ENCODE results near the gene CXCR1.

DNA sequence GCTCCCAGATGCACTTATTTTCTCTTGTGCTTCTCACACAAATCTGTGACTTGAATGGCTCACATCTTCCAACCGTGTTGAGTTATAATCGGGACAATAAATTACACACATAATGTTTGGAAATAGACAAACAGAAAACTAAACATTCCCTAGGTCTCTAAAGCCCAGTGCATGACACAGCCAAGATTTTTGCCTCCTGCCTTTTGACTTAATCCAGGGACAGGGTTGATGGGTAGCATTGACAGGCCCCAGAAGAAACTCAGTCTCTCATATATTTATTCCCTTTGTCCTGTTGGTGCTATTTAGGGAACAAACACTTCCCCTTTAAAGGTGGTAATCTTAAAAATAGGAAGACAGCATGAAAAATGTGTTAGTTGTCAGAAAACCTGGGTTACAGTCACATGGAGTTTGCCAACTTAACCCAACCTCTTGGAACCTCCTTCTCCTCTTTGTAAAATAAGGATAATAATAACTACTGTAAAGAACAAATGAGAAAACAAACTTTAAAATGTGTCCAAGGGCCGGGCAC, 26.2 kb upstream of the CXCR1 start:
- TF ChIP-seq POLR2AphosphoS5 (IDR thresholded peaks at IDR 0.05; ENCODE audit: control insufficient read depth, insufficient read depth, low read depth, low read length) (no peak), THRB (CRISPR knock-in tag; conservative IDR thresholded peaks at IDR 0.05) (no peak)
